Tibial nerve (tissue), 4 donors: ENCODE measurements around the gene GPR21. TPM values are rescaled to one million over a fixed set of nuclear protein-coding genes. Genes with fewer than 3 reads are reported as not detected.
A peak's percentile ranks its signal among the peaks of the same experiment; 100 is the strongest.

ENCODE experiments used
- DNase-seq, 2 donors: peaks; one replicate each; pipeline ENCODE4 v3.0.0-alpha.2; 2019; ENCODE audit warnings: low spot score in 2 of 2
- H3K27ac ChIP-seq, 4 donors: fragments of 200-600 bp; sonication (generic) in 3 of 4; one replicate each; pipeline ENCODE4 v1.5.1; 2017 to 2019; ENCODE audit warnings: mild to moderate bottlenecking in 1 of 4
- H3K27me3 ChIP-seq, 2 donors: fragments of 200-600 bp; sonication (generic) in 1 of 2; one replicate each; pipeline versions ENCODE4 v1.5.1 to v1.6.0; 2017 to 2019
- H3K36me3 ChIP-seq, 3 donors: fragments of 200-600 bp; sonication (generic); one replicate each; pipeline ENCODE4 v1.5.1; 2018 to 2019
- H3K4me1 ChIP-seq, 4 donors: fragments of 200-600 bp; sonication (generic) in 3 of 4; one replicate each; pipeline ENCODE4 v1.5.1; 2017 to 2019
- H3K4me3 ChIP-seq, 4 donors: fragments of 200-600 bp; sonication (generic) in 3 of 4; one replicate each; pipeline ENCODE4 v1.5.1; 2017 to 2019; ENCODE audit warnings: mild to moderate bottlenecking in 1 of 4, moderate library complexity in 1 of 4
- H3K9me3 ChIP-seq, 4 donors: fragments of 200-600 bp; sonication (generic) in 3 of 4; one replicate each; pipeline ENCODE4 v1.5.1; 2017 to 2019
- EP300 ChIP-seq, 2 donors: sonication (generic); formaldehyde crosslinking; IDR thresholded peaks; one replicate each; pipeline ENCODE4 v1.6.1; 2017; ENCODE audit warnings: antibody characterized with exemption in 2 of 2, mild to moderate bottlenecking in 1 of 2
- POLR2A ChIP-seq, 2 donors: fragments of 450-650 bp; IDR thresholded peaks; one replicate each; pipeline ENCODE4 v1.6.1; 2017; ENCODE audit warnings: antibody characterized with exemption in 2 of 2, mild to moderate bottlenecking in 2 of 2, moderate library complexity in 2 of 2
- WGBS, 2 donors: methylation state at CpG; one replicate each; pipeline ENCODE4 v1.1.5; 2018; 5-methylcytosine and 5-hydroxymethylcytosine counted together
- total RNA-seq, 4 donors: library from RNA; depleted of rRNA; stranded (reverse); fragments of >200 nt; gene quantifications; one replicate each; pipeline ENCODE4 v1.1.0, GENCODE V29; 2016
- TF ChIP-seq, protein P1 (sequence below), 5 experiments: fragments of 200-600 bp in 3 of 5; fragments of 450-650 bp in 2 of 5; sonication (generic) in 3 of 5; IDR thresholded peaks; one replicate each; pipeline ENCODE4 v1.5.1; 2016 to 2019; ENCODE audit warnings: antibody characterized with exemption in 5 of 5, mild to moderate bottlenecking in 3 of 5, moderate library complexity in 2 of 5

Gene GPR21
- total RNA-seq, 4 donors from 2014 or later = 0.98 to 4.4 (median 3.9) TPM; not detected in 1

- H3K4me1 ChIP-seq = peaks cover 0 to 43% (median 3%) of the 10 kb centered on the region in 4 donors
- H3K9me3 ChIP-seq = no peaks in the 10 kb centered on the region
- peaks cover 0 to 46% (median 0%) of the 10 kb centered on the region in 3 donors for H3K36me3 ChIP-seq
- TF ChIP-seq EP300 (IDR thresholded peaks at IDR 0.05) = no peak
- TF ChIP-seq, protein P1, sequence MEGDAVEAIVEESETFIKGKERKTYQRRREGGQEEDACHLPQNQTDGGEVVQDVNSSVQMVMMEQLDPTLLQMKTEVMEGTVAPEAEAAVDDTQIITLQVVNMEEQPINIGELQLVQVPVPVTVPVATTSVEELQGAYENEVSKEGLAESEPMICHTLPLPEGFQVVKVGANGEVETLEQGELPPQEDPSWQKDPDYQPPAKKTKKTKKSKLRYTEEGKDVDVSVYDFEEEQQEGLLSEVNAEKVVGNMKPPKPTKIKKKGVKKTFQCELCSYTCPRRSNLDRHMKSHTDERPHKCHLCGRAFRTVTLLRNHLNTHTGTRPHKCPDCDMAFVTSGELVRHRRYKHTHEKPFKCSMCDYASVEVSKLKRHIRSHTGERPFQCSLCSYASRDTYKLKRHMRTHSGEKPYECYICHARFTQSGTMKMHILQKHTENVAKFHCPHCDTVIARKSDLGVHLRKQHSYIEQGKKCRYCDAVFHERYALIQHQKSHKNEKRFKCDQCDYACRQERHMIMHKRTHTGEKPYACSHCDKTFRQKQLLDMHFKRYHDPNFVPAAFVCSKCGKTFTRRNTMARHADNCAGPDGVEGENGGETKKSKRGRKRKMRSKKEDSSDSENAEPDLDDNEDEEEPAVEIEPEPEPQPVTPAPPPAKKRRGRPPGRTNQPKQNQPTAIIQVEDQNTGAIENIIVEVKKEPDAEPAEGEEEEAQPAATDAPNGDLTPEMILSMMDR (IDR thresholded peaks at IDR 0.05) = no peak
- no peak for TF ChIP-seq POLR2A (IDR thresholded peaks at IDR 0.05)
- 56 to 58% methylated on average over 1 of the region's 1 CpG for WGBS, 2 donors
- H3K27ac ChIP-seq = peak overlapping the region in 3 of 4 donors; percentile 29 to 66 (median 52)
- H3K27me3 ChIP-seq = no peaks in the 10 kb centered on the region
- DNase-seq = no peak
- peak overlapping the region in 1 of 4 donors; percentile 4 for H3K4me3 ChIP-seq
Measured at GRCh38 chr9:123073991-123074422, 40.5 kb downstream of the GPR21 start.

GRCh38 chr9:123074628-123075027 is 41.2 kb downstream of the GPR21 start:
- Histone ChIP-seq H3K27me3 (no peaks in the 10 kb centered on the region), H3K4me3 (no peak overlapping the region), H3K9me3 (no peaks in the 10 kb centered on the region), H3K4me1 (peaks cover 0 to 37% (median 3%) of the 10 kb centered on the region in 4 donors), H3K36me3 (peaks cover 0 to 49% (median 0%) of the 10 kb centered on the region in 3 donors), H3K27ac (peak overlapping the region in 2 of 4 donors; percentile 52 to 66)
- no peak for DNase-seq
- WGBS, 2 donors = 70 to 71% methylated on average over 3 of the region's 3 CpGs
- TF ChIP-seq, protein P1 (IDR thresholded peaks at IDR 0.05) = no peak
- TF ChIP-seq POLR2A (IDR thresholded peaks at IDR 0.05) = no peak
- TF ChIP-seq EP300 (IDR thresholded peaks at IDR 0.05) = no peak

DNA sequence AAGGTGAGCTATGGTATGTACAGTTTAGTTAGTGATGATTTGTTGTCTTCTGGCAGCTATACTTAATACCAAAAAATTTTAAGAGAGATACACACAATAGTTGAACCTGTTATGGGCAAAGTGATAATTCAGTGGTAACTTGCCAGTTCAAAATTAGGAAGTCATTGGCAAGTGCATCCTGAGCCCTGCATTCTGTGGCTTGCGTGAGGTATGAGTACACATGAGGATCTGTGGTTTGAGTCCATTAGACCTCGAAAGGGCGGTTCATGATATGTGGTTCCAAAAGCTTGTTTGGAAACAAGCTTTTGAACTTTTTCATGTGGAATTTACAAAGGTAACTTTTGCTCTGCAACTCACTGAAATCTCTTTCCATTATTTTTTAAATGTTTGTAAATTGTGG is 47.0 kb downstream of the GPR21 start:
- H3K27me3 ChIP-seq = no peaks in the 10 kb centered on the region
- no peak overlapping the region for H3K27ac ChIP-seq
- H3K9me3 ChIP-seq = no peaks in the 10 kb centered on the region
- WGBS, 2 donors = 78 to 81% methylated on average over 3 of the region's 3 CpGs
- TF ChIP-seq POLR2A (IDR thresholded peaks at IDR 0.05) = no peak
- TF ChIP-seq EP300 (IDR thresholded peaks at IDR 0.05) = no peak
- TF ChIP-seq, protein P1 (IDR thresholded peaks at IDR 0.05) = no peak
- peaks cover 0 to 71% (median 0%) of the 10 kb centered on the region in 3 donors for H3K36me3 ChIP-seq
- H3K4me3 ChIP-seq = no peak overlapping the region
- peaks cover 0 to 14% (median 0%) of the 10 kb centered on the region in 4 donors for H3K4me1 ChIP-seq
- DNase-seq = no peak

DNA sequence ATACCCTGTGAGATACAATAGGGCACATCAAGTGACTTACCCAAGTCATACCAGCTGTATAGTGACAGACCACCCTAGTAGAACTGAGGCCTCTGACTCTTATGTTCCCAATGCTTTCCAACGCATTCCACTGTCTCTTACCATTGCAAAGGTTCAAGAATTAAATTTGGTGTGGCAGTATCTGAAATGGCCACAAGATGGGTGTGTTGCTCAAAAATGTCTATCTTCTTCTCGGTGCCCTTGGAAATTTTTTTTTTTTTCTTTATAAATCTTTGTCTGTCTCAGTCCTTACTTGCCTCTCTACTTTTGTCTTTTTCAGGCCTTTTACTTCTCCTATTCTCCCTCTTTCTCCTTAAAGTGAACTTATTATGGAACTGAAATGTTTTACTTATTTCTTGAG is 48.4 kb downstream of the GPR21 start:
- Histone ChIP-seq H3K27ac (no peak overlapping the region), H3K9me3 (no peaks in the 10 kb centered on the region), H3K4me1 (peaks cover 0 to 7% (median 0%) of the 10 kb centered on the region in 4 donors), H3K36me3 (peaks cover 0 to 72% (median 0%) of the 10 kb centered on the region in 3 donors), H3K27me3 (no peaks in the 10 kb centered on the region), H3K4me3 (no peak overlapping the region)
- WGBS, 2 donors = 19 to 35% methylated on average over 2 of the region's 2 CpGs
- no peak for DNase-seq
- TF ChIP-seq, protein P1 (IDR thresholded peaks at IDR 0.05) = peak; percentile 25 to 45 (median 39)
- TF ChIP-seq POLR2A (IDR thresholded peaks at IDR 0.05) = no peak

- Histone ChIP-seq H3K36me3 (peaks cover 0 to 74% (median 0%) of the 10 kb centered on the region in 3 donors), H3K27ac (no peak overlapping the region), H3K4me1 (peaks cover 0 to 7% (median 0%) of the 10 kb centered on the region in 4 donors), H3K9me3 (no peaks in the 10 kb centered on the region), H3K4me3 (no peak overlapping the region), H3K27me3 (no peaks in the 10 kb centered on the region)
- DNase-seq = no peak
- TF ChIP-seq POLR2A (IDR thresholded peaks at IDR 0.05) (no peak), EP300 (IDR thresholded peaks at IDR 0.05) (no peak)
- TF ChIP-seq, protein P1 (IDR thresholded peaks at IDR 0.05) = no peak
- WGBS, 2 donors = 53 to 56% methylated on average over 6 of the region's 6 CpGs
Measured at GRCh38 chr9:123083680-123084079, 50.2 kb downstream of the GPR21 start.
